Bronchial epithelial cell (primary cell): ENCODE data around the gene SMG7. TPM values are rescaled to one million over a fixed set of nuclear protein-coding genes. Genes with fewer than 3 reads are reported as not detected.
A peak's percentile ranks its signal among the peaks of the same experiment; 100 is the strongest.

Source experiments
- DNase-seq: peaks from one replicate; pipeline ENCODE4 v3.0.0-alpha.2; 2010; ENCODE audit warnings: low read depth
- FAIRE-seq: peaks from 2 replicates; lab custom pipeline; 2011; peaks lifted over from hg19 to GRCh38; lab: Jason Lieb, UNC
- H3K27me3 ChIP-seq: 2 replicates; pipeline ENCODE4 v1.5.1; 2011; ENCODE audit warnings: low read length; ENCODE audit not compliant: control insufficient read depth, insufficient read depth
- H3K36me3 ChIP-seq: 2 replicates; pipeline ENCODE4 v1.5.1; 2011; ENCODE audit warnings: low read length; ENCODE audit not compliant: control insufficient read depth, insufficient read depth
- H3K4me3 ChIP-seq: 2 replicates; pipeline ENCODE4 v1.5.1; 2011; ENCODE audit warnings: mild to moderate bottlenecking, low read depth, low read length, control low read depth
- total RNA-seq: library from RNA; depleted of rRNA; stranded (reverse); fragments of >200 nt; gene quantifications from 2 replicates; pipeline ENCODE4 v1.2.1, GENCODE V29; 2014
- TF ChIP-seq, protein P1 (sequence below): IDR thresholded peaks from 2 replicates; pipeline ENCODE4 v1.5.1; 2011; ENCODE audit warnings: mild to moderate bottlenecking, moderate library complexity, low read length, control low read depth, inconsistent platforms; ENCODE audit not compliant: insufficient read depth, severe bottlenecking

SMG7 gene
- total RNA-seq, 1 donor from 2014 or later: 17.9 TPM

DNA sequence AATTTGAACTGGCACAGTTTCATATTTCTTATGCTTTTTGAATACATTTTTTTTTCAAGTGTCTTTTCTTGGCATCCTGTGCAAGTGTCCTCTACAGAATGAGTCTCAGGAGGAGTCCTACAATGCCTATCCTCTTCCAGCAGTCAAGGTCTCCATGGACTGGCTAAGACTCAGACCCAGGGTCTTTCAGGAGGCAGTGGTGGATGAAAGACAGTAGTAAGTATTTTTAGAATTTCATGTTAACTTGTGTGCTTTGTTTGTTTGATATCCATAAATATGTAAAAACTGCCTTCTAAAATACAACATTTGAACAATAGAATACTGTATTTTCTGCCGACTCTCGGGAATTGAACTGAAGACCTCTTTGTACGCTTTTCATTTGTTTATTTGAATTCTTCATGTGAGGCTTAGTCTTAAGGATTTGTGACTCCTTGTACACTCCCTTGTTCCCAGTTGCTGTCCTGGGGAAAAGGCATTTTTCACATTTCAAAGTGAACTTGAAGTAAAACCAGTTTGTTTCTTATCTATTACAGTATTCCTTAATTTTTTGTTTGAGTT, 61.4 kb downstream of the SMG7 start:
- H3K27me3 ChIP-seq: no peaks in the 10 kb centered on the region

DNA sequence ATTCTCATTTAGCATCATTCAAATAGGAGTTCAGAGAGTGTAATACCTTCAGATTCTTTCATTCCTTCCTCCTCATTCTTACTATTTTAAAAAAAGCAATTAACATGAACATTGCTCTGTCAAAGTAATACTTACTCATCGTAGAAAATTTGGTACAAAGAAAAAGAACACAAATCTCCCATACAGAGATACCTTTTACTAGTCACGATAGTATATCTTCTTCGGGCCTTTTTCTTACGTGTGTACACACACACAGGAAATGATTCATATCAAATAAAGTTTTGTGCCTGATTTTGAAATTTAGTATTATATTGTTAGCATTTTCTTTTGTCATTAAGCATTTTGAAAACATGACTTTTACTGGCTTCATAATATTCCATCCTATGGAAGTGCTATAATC, 65.1 kb downstream of the SMG7 start:
- no peaks in the 10 kb centered on the region for H3K27me3 ChIP-seq
- H3K4me3 ChIP-seq: no peak overlapping the region
- TF ChIP-seq, protein P1, sequence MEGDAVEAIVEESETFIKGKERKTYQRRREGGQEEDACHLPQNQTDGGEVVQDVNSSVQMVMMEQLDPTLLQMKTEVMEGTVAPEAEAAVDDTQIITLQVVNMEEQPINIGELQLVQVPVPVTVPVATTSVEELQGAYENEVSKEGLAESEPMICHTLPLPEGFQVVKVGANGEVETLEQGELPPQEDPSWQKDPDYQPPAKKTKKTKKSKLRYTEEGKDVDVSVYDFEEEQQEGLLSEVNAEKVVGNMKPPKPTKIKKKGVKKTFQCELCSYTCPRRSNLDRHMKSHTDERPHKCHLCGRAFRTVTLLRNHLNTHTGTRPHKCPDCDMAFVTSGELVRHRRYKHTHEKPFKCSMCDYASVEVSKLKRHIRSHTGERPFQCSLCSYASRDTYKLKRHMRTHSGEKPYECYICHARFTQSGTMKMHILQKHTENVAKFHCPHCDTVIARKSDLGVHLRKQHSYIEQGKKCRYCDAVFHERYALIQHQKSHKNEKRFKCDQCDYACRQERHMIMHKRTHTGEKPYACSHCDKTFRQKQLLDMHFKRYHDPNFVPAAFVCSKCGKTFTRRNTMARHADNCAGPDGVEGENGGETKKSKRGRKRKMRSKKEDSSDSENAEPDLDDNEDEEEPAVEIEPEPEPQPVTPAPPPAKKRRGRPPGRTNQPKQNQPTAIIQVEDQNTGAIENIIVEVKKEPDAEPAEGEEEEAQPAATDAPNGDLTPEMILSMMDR: no peak
- no peak for FAIRE-seq
- H3K36me3 ChIP-seq: peaks cover 12% of the 10 kb centered on the region
- no peak for DNase-seq

More for the DNA sequence above, 61.4 kb downstream of the SMG7 start:
- Histone ChIP-seq H3K4me3 (no peak overlapping the region), H3K36me3 (peaks cover 9% of the 10 kb centered on the region)
- TF ChIP-seq, protein P1: no peak
- DNase-seq (no peak), FAIRE-seq (no peak)

DNA sequence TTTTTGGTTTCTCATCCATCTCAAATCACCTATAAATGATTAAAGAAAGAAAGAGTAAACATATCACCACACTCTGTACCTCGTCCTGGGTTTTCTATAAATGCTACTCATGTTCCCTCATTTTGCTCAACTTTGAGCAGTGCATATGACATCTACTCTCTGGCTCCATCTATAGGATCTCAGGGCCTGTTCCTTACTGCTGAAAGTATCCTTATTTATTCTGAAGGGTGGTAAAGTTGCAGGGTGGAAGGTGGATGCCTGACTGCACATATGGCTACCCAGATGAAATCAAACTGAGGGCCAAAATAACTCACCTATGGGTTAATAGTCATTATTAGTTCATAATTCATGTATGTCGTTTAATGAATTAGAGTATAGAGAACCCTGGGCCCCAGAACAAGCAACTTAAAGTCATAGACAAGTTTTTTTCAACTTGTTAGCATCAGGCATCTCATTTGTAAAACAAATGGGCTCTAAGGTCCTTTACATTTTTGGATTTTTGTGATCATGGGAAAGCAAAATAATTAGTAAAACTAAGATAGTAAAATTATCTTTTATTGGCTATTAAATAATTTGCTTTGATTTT, 71.4 kb downstream of the SMG7 start:
- Histone ChIP-seq H3K4me3 (no peak overlapping the region), H3K27me3 (no peaks in the 10 kb centered on the region), H3K36me3 (peaks cover 19% of the 10 kb centered on the region)
- FAIRE-seq (no peak), DNase-seq (peak; percentile 77)
- TF ChIP-seq, protein P1: peak; percentile 67

DNA sequence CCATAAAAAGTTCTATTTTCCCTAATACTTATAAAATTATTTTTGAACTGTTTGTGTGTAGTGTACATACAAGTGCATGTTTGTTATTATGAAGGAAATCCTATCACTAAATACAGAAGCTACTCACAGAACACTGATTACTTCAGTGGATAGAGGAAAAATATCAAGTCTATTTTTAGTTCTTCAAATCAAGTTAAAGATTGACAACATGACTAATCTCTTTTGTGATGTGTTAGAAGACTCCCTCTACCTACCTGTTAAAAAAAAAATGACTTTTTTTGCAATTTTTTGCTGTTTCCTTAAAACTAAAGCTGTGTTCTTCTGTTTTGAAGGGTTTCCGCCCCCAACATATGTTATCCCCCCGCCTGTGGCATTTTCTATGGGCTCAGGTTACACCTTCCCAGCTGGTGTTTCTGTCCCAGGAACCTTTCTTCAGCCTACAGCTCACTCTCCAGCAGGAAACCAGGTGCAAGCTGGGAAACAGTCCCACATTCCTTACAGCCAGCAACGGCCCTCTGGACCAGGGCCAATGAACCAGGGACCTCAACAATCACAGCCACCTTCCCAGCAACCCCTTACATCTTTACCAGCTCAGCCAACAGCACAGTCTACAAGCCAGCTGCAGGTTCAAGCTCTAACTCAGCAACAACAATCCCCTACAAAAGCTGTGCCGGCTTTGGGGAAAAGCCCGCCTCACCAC, 72.4 kb downstream of the SMG7 start:
- FAIRE-seq (no peak), DNase-seq (no peak)
- H3K27me3 ChIP-seq: no peaks in the 10 kb centered on the region
- no peak overlapping the region for H3K4me3 ChIP-seq
- TF ChIP-seq, protein P1: no peak
- H3K36me3 ChIP-seq: peaks cover 20% of the 10 kb centered on the region

DNA sequence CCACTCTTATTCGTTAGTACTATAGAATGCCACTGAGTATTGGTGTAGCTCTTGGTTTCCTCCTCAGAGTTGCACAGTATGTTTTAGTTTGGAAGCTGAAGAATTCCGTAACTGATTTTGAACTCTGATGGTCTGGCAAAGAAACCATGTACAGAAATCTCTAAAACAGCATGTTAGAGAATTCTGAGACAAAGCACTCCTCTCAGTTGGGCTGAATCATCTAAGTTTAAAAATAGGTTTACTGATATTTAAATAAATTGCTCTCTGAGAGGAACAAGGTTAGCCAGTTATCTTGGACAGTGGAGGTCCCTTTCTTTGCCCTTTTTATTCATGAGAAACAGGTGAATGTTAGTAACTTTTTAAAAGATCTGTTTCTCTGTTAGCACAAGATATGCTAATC, 74.1 kb downstream of the SMG7 start:
- DNase-seq: no peak
- peaks cover 21% of the 10 kb centered on the region for H3K36me3 ChIP-seq
- no peak for FAIRE-seq
- TF ChIP-seq, protein P1: no peak
- no peak overlapping the region for H3K4me3 ChIP-seq
- H3K27me3 ChIP-seq: no peaks in the 10 kb centered on the region
